GM21367 (cell line): ENCODE results near the gene PARP16.

Experiments used
- ATAC-seq: cut with Tn5 transposase; IDR thresholded peaks from one replicate; pipeline ENCODE4 v1.9.1; 2021; ENCODE audit not compliant: unreplicated experiment

The PARP16 gene

DNA sequence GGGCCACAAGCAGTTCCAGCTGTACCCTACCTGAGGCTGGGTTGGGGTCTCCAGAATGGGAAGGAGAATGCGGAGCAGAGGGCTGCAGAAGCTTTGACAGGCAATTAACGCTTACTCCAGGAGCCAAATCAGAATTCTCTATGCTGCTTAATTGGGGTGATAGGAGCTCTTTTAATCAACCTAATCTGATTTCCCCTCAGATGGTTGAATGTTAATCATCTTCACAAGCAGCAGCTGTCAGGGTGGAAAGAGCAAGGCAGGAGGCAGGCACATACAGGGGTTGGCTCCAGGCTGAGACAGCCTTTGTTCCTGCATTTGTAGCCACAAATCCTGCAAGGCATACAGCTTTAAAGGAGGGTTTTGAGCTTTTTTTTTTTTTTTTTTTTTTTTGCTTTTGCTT lies 78.0 kb downstream of the PARP16 start:
- ATAC-seq, result no peak
